Tibial artery (tissue), 4 donors: ENCODE results near the gene MYRFL.

ENCODE experiments used
- DNase-seq, 2 donors: peaks; one replicate each; pipeline ENCODE4 v3.0.0-alpha.2; 2019
- H3K27ac ChIP-seq, 2 donors: fragments of 200-600 bp; sonication (generic) in 1 of 2; 1 replicate in 1 of 2; 2 replicates in 1 of 2; pipeline ENCODE4 v1.5.1; 2018 to 2019; ENCODE audit warnings: mild to moderate bottlenecking in 1 of 2
- H3K27me3 ChIP-seq, 2 donors: fragments of 200-600 bp; sonication (generic) in 1 of 2; one replicate each; pipeline versions ENCODE4 v1.5.1 to v1.6.0; 2016 to 2019
- H3K36me3 ChIP-seq, 3 donors: fragments of 200-600 bp; sonication (generic) in 2 of 3; one replicate each; pipeline ENCODE4 v1.5.1; 2016 to 2019; ENCODE audit warnings: mild to moderate bottlenecking in 2 of 3
- H3K4me1 ChIP-seq, 4 donors: fragments of 200-600 bp; sonication (generic) in 2 of 4; 1 replicate in 3 of 4; 2 replicates in 1 of 4; pipeline ENCODE4 v1.5.1; 2016 to 2019
- H3K4me3 ChIP-seq, 2 donors: fragments of 200-600 bp; sonication (generic) in 1 of 2; 1 replicate in 1 of 2; 2 replicates in 1 of 2; pipeline ENCODE4 v1.5.1; 2018 to 2019; ENCODE audit warnings: mild to moderate bottlenecking in 2 of 2
- H3K9me3 ChIP-seq, 3 donors: fragments of 200-600 bp; sonication (generic) in 1 of 3; one replicate each; pipeline ENCODE4 v1.5.1; 2016 to 2019
- CTCF ChIP-seq, 2 experiments: fragments of 200-600 bp in 1 of 2; fragments of 450-650 bp in 1 of 2; IDR thresholded peaks; one replicate each; pipeline ENCODE4 v1.5.1; 2017 to 2019; ENCODE audit warnings: antibody characterized with exemption in 2 of 2, mild to moderate bottlenecking in 1 of 2, moderate library complexity in 1 of 2
- intact Hi-C: fragments of 100-400 bp; cut with DNase I; formaldehyde crosslinking; loops from one replicate; pipeline ENCODE4 v1.15.0; 2023; ENCODE audit warnings: low total_unique reads

Gene MYRFL

DNA sequence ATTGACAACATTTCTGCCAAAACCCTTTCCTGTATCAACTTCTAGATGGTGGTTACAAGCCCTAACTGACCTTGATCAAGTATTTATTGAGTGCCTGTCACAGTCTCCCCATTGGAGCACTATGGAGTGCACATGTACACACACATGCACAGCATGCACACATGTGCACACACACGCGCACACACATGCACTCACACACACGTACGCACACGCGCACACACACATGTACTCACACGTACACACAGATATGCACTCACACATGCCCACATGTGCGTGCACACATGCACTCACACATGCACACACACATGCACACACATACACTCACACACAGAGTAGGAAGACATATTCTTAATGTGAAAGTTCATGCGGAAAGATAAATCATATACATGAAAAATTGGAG, 43.7 kb downstream of the MYRFL start:
- Histone ChIP-seq H3K4me3 (no peak overlapping the region), H3K4me1 (no peaks in the 10 kb centered on the region), H3K9me3 (no peaks in the 10 kb centered on the region), H3K27me3 (no peaks in the 10 kb centered on the region), H3K27ac (no peak overlapping the region), H3K36me3 (no peaks in the 10 kb centered on the region)
- no peak for TF ChIP-seq CTCF (IDR thresholded peaks at IDR 0.05)
- intact Hi-C loops: no loop called here
- no peak for DNase-seq

GRCh38 chr12:69872804-69873203, 47.8 kb downstream of the MYRFL start:
- TF ChIP-seq CTCF (IDR thresholded peaks at IDR 0.05): no peak
- Histone ChIP-seq H3K27ac (no peak overlapping the region), H3K9me3 (no peaks in the 10 kb centered on the region), H3K27me3 (no peaks in the 10 kb centered on the region), H3K4me1 (no peaks in the 10 kb centered on the region), H3K4me3 (no peak overlapping the region), H3K36me3 (no peaks in the 10 kb centered on the region)
- intact Hi-C loops: loop anchor here (10.0 kb wide), 1 partner anchor 852 kb away; no protein-coding TSS in a partner anchor
- no peak for DNase-seq

- Histone ChIP-seq H3K27ac (no peak overlapping the region), H3K4me3 (no peak overlapping the region), H3K4me1 (no peaks in the 10 kb centered on the region), H3K27me3 (no peaks in the 10 kb centered on the region), H3K36me3 (no peaks in the 10 kb centered on the region), H3K9me3 (no peaks in the 10 kb centered on the region)
- intact Hi-C loops: loop anchor here (10.0 kb wide), 1 partner anchor 851 kb away; no protein-coding TSS in a partner anchor
- no peak for DNase-seq
- no peak for TF ChIP-seq CTCF (IDR thresholded peaks at IDR 0.05)
Measured at GRCh38 chr12:69873429-69873828, 48.4 kb downstream of the MYRFL start.

GRCh38 chr12:69874606-69875005, 49.6 kb downstream of the MYRFL start:
- Histone ChIP-seq H3K4me3 (no peak overlapping the region), H3K27ac (no peak overlapping the region), H3K36me3 (no peaks in the 10 kb centered on the region), H3K27me3 (no peaks in the 10 kb centered on the region), H3K9me3 (no peaks in the 10 kb centered on the region), H3K4me1 (peaks cover 0 to 7% (median 3%) of the 10 kb centered on the region in 4 donors)
- intact Hi-C loops: loop anchor here (10.0 kb wide), 1 partner anchor 850 kb away; no protein-coding TSS in a partner anchor
- DNase-seq: no peak
- TF ChIP-seq CTCF (IDR thresholded peaks at IDR 0.05): no peak

DNA sequence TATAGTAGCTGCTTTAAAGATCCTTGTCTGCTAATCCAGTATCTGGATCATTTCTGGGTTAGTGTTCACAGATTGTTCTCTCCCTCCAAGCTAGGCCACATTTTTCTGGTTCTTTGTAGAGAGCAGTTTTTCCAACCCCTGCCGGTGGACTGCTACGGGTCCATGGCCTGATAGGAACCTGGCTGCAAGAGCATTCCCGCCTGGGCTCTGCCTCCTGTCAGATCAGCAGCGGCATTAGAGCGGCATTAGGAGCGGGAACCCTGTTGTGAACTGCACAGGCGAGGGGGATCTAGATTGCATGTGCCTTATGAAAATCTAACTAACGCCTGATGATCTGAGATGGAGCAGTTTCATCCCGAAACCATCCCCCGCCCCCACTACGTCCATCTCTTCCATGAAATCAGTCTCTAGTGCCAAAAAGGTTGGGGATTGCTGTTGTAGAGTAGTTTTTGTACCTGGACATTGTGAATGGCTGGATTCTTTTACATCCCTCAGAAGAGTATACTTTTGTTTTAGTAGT, 50.4 kb downstream of the MYRFL start:
- TF ChIP-seq CTCF (IDR thresholded peaks at IDR 0.05): no peak
- intact Hi-C loops: loop anchor here (10.0 kb wide), 1 partner anchor 849 kb away; no protein-coding TSS in a partner anchor
- peaks cover 0 to 7% (median 3%) of the 10 kb centered on the region in 4 donors for H3K4me1 ChIP-seq

More for the DNA sequence above, 50.4 kb downstream of the MYRFL start:
- no peaks in the 10 kb centered on the region for H3K36me3 ChIP-seq
- H3K4me3 ChIP-seq: no peak overlapping the region
- no peaks in the 10 kb centered on the region for H3K9me3 ChIP-seq
- DNase-seq: no peak
- H3K27ac ChIP-seq: no peak overlapping the region
- H3K27me3 ChIP-seq: no peaks in the 10 kb centered on the region
